Measurements from ENCODE around the gene ACTN4. TPM values are rescaled to one million over a fixed set of nuclear protein-coding genes. Genes with fewer than 3 reads are reported as not detected.

The ACTN4 gene
- total and polyA plus RNA-seq, 2 donors (not counting 3 experiments of a cell fraction or from before 2014, with no cell fraction given), result 313 to 748 TPM

DNA sequence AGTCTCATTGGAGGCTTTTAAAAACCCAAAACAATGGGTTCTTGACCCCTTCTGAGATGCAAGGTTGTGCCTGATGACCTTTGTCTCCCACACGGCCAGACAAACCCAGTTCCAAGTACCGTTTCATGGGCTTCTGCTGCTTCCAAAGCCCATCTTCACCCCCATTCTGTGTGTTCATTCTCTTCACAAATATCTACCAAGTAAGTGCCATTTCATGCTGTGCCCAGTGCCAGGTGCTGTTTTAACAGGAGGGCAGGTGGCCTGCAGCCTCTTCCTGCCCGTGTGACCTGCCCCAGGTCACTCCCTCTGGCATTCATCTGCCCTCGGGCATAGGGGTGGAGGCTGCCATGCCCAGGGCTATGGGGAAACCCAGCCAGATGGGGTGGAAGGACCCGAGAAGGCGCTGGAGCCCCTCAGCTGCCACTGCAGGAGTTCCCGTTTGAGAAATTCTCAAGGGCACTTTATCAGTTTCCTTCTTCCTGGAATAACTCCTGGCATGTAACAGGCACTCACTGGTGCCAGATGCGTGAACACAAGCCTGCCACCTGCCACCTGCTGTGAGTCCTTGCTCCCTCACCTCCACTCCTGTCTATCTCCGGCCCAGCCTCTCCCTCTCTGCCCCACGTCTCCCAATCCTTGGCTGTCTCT lies 84.3 kb downstream of the ACTN4 start:
- Histone ChIP-seq H3K36me3 (ENCODE audit: control insufficient read depth in 2 of 2, extremely low read depth in 1 of 2, insufficient read depth in 2 of 2, low read length in 2 of 2) (peaks cover 12 to 28% of the 10 kb centered on the region in 2 experiments), H3K9ac (replicated peaks; ENCODE audit: extremely low read depth, insufficient read depth, low read length) (no peak overlapping the region), H3K79me2 (ENCODE audit: control insufficient read depth, insufficient read depth, low read length) (no peaks in the 10 kb centered on the region), H3K4me3 (replicated peaks in 1 of 3; ENCODE audit: insufficient read depth in 1 of 3, low read depth in 1 of 3, low read length in 3 of 3) (no peak overlapping the region), H3K9me1 (replicated peaks; ENCODE audit: control insufficient read depth, extremely low read depth, insufficient read depth, low read length) (no peaks in the 10 kb centered on the region), H3K9me3 (replicated peaks; ENCODE audit: control insufficient read depth, insufficient read depth, low read length) (no peaks in the 10 kb centered on the region), H2AFZ (ENCODE audit: low read depth, low read length) (no peak overlapping the region), H3K4me2 (ENCODE audit: insufficient read depth, low read length) (no peak overlapping the region), H3K4me1 (ENCODE audit: control insufficient read depth, extremely low read depth, insufficient read depth, low read length) (peaks cover 17% of the 10 kb centered on the region), H3K27ac (ENCODE audit: insufficient read depth, low read depth, low read length) (no peak overlapping the region), H3K27me3 (ENCODE audit: control insufficient read depth in 2 of 2, insufficient read depth in 2 of 2, low read length in 2 of 2) (no peaks in the 10 kb centered on the region), H4K20me1 (replicated peaks; ENCODE audit: control insufficient read depth, extremely low read depth, insufficient read depth, low read length) (no peaks in the 10 kb centered on the region)
- CTCF ChIA-PET, result no interaction called here
- POLR2A ChIA-PET, result no interaction called here
- no peak for FAIRE-seq
- no TSS peak for BruUV-seq (replicated peaks)
- intact Hi-C loops (cut with micrococcal nuclease), result no loop called here
- no peak for DNase-seq (ENCODE audit: low read depth, low spot score)
- dilution Hi-C loops (cut with MboI; ENCODE audit: extremely low pct_ligation_motif_present, low sequenced_read_pairs), result no loop called here
- TF ChIP-seq EZH2 (IDR thresholded peaks at IDR 0.05; ENCODE audit: borderline replicate concordance, low read depth, low read length, severe bottlenecking) (no peak), GATA2 (IDR thresholded peaks at IDR 0.05; ENCODE audit: insufficient read depth, insufficient read length, low read depth, low read length) (no peak), POLR2A (IDR thresholded peaks at IDR 0.05; ENCODE audit: low read depth, low read length) (no peak), JUN (IDR thresholded peaks at IDR 0.05; ENCODE audit: borderline replicate concordance, insufficient read depth, insufficient read length, low read depth) (no peak), MYC (IDR thresholded peaks at IDR 0.05; ENCODE audit: low read depth, low read length) (no peak), FOS (IDR thresholded peaks at IDR 0.05; ENCODE audit: borderline replicate concordance, insufficient read depth, low read length) (no peak), POLR2AphosphoS5 (IDR thresholded peaks at IDR 0.05; ENCODE audit: insufficient read depth, low read depth, low read length) (no peak)
- TF ChIP-seq, protein P1, sequence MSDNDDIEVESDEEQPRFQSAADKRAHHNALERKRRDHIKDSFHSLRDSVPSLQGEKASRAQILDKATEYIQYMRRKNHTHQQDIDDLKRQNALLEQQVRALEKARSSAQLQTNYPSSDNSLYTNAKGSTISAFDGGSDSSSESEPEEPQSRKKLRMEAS (IDR thresholded peaks at IDR 0.05; ENCODE audit: insufficient read depth, insufficient read length), result no peak
- TF ChIP-seq, protein P2, sequence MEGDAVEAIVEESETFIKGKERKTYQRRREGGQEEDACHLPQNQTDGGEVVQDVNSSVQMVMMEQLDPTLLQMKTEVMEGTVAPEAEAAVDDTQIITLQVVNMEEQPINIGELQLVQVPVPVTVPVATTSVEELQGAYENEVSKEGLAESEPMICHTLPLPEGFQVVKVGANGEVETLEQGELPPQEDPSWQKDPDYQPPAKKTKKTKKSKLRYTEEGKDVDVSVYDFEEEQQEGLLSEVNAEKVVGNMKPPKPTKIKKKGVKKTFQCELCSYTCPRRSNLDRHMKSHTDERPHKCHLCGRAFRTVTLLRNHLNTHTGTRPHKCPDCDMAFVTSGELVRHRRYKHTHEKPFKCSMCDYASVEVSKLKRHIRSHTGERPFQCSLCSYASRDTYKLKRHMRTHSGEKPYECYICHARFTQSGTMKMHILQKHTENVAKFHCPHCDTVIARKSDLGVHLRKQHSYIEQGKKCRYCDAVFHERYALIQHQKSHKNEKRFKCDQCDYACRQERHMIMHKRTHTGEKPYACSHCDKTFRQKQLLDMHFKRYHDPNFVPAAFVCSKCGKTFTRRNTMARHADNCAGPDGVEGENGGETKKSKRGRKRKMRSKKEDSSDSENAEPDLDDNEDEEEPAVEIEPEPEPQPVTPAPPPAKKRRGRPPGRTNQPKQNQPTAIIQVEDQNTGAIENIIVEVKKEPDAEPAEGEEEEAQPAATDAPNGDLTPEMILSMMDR (IDR thresholded peaks at IDR 0.05; ENCODE audit: extremely low read depth in 1 of 2, insufficient read depth in 1 of 2, low read depth in 1 of 2, low read length in 2 of 2), result no peak
